ENCODE results near the gene IL1B.
"Not testable (repeated sequence)": the region's sequence is repeated elsewhere in the genome, so short reads cannot be mapped to it uniquely, and the experiment has no call there.

Gene IL1B

DNA sequence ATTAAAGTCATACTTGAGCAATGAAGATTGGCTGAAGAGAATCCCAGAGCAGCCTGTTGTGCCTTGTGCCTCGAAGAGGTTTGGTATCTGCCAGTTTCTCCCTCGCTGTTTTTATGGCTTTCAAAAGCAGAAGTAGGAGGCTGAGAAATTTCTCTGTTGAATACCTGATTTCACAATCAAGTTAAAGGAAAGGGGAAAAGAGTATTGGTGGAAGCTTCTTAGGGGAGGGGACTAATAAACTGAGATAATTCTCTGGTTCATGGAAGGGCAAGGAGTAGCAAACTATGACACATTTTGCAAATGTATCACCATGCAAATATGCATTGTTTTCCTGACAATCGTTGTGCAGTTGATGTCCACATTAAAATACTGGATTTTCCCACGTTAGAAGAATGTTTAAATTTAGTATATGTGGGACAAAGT, at the start of gene IL1B:
TSS of gene IL1B (minus strand) at position 85 of the 423 bp plus-strand sequence. CDS start 550 bp downstream, outside the sequence.
- DNase-seq: no peak

DNA sequence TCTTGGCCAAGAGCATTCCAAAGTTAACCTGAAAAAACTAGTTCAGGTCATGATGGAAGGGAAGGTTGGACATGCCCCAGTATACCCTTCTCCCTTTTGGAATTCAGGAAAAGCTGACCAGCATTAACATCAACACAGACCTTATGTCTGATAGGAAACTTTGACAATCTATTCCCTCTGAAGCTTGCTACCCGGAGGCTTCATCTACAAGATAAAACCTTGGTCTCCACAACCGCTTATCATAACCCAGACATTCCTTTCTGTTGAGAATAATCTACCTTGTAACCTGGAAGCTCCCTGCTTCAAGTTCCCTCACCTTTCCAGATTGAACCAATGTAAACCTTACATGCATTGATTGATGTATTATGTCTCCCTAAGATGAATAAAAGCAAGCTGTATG, 49.7 kb upstream of the IL1B start:
- DNase-seq: no peak

GRCh38 chr2:112885506-112885902, 48.9 kb upstream of the IL1B start:
- DNase-seq: no peak

DNA sequence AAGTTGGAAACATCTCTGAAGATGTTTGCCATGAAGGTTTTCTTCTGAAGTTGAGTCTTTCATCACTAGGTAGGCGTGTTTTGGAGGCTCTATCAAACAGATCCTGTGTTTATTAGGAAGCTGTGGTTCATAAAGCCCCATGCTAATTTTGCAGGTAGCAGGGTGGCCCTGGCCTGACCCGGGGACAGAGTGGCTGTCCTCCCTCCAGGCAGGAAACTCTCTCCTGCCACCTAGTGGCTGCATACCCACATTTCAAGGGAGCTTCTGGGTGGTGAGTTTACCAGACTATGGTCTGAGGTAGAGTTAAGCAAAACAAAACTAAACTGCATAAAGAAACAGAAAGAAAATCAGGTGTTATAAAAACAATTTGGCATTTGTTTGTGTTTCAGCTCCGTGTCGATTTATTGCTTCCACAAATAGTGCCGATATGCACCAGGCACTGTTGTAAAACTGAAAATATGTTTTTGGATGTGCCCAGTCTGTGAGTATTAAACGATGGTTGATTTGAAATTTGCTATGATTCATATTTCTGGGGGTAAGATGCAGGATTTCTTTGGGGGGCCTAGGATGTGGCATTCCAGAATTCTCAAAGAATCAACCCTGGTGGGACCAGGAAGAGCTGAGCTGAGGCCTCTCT, 48.4 kb upstream of the IL1B start:
- peak; percentile 24 for DNase-seq

DNA sequence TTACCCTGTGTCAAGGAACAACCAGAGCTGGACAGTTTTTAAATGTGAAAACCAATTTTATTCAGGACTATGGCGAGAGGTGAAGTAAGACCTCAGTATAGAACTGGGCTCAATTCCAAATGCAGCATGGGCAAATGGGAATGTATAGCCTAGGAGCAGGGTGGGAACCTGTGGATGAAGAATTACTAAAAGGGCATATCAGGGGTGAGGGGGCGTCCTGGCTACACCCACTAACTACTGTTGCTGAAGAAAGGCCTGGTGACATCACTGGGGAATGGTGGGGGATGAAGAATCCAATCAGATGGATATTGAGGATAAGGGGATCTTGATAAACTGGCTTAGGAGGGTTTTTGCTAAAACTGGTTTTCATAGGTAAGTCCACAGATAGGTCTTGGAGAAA, 47.1 kb upstream of the IL1B start:
- no peak for DNase-seq

GRCh38 chr2:112881217-112881985, 44.8 kb upstream of the IL1B start:
- DNase-seq: no peak

GRCh38 chr2:112880696-112881095, 44.1 kb upstream of the IL1B start:
- DNase-seq: no peak

- DNase-seq: no peak
Observed at GRCh38 chr2:112880091-112880531, 43.5 kb upstream of the IL1B start.

- no peak for DNase-seq
Observed at GRCh38 chr2:112879491-112880041, 43.0 kb upstream of the IL1B start.

DNA sequence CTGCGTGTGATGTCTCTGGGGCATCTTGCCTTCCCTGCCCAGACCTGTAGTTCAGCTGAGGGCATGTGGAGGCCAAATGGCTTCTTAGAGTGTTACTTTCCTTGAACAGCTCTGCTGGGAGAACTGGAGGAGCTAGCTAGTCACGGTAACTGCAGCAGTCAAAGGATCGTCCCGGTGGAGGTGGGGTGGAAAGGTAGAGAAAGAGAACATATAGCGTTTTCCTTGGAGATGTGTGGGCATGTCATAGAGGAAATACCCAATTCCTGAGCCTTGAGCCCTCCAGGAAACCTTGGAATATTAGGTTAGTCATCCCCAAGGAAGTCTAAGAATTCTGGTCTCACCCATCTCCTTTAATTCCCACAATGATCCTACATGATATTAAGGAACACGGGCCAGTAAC, 40.8 kb upstream of the IL1B start:
- no peak for DNase-seq

GRCh38 chr2:112876971-112877361, 40.4 kb upstream of the IL1B start:
- no peak for DNase-seq

GRCh38 chr2:112876257-112876970, 39.8 kb upstream of the IL1B start:
- no peak for DNase-seq

DNA sequence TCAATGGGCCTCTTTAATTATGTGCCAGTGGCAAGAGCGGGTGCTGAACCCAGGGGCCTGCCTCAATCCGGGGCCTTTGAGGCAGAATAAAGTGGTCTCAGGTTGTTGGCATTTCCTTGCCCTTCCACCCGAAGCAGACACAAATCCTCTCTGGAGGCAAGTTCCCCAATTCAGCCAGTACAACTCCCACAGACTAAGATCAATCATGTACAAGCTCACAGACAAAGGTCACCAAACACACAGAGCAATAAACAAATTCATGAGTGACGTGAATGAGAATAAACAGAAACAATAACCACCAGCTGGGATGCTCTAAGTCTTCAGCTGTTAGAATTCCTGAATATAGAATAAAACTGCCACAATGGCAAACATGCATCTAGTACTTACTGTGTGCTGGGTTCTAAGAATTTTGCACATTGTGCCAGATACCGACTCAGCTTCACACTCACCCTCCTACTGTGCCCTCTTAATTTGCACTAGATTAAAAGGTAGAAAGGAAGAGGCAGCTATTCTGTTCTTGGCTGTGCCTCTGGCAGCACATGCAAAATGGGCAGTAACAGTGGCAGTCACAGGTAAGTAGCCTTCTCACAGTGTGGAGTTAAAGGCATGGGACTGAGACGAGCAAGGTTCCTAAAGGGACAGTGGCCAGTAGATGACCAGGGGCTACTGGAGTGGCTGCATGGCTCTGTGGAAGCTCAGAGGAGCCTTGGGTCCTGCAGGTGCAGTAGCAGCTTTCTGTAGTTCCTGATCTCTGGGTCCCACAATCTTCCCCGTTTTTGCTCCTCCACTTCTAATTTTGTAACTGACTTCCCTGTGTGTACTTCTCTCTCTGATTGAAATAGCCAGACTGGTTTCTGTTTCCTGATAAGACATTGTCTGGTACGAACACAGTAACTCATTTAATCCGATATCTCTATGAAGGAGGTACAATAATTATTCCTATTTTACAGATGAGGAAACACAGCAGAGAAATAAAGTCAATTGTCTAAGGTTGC, 34.6 kb upstream of the IL1B start:
- no peak for DNase-seq

GRCh38 chr2:112869258-112869842, 32.8 kb upstream of the IL1B start:
- peak; percentile 67 for DNase-seq

DNA sequence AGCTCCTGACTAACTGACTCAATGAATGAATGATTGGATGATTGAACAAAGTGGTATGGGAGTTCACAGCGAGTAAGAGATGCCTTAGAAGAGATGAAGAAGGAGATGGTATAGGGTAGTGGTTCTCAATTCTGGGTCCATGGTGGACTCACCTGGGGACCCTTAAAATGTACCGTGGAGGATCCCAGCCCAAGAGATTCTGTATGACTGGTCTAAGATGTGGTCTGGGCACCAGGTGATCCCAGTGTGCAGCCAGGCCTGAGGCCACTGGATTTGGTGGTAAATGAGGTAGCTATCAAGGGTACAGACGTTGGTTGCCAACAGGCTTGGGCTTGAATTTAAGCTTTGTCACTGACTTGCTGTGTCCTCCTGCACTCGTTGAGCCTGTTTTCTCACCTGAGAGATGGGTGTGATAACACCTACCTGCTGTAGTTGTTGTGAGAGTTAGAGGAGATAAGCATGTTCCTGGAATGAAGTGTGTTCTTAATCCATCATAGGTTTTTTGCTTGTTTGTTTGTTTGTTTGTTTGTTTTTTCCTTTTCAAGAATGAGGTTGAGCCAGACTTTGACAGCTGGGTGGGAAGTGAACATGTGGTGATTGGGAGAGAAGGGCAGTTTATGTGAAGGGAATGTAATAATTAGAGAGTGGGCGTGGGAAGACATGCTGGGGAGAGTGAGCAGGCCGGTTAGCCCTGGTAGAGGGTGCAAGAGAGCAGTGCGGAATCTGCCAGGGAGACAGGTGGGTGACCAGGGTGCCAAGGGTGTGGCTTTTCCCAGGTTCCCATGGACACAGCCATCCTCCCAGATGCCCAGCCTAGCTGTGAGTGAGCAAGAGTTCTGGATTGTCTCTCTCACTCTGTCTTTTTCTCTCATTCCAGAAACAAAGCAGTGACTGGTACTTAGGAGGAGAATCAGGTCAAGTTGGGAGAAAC, 31.4 kb upstream of the IL1B start:
- no peak for DNase-seq

- DNase-seq: no peak
Observed at GRCh38 chr2:112866128-112866835, 29.7 kb upstream of the IL1B start.

DNA sequence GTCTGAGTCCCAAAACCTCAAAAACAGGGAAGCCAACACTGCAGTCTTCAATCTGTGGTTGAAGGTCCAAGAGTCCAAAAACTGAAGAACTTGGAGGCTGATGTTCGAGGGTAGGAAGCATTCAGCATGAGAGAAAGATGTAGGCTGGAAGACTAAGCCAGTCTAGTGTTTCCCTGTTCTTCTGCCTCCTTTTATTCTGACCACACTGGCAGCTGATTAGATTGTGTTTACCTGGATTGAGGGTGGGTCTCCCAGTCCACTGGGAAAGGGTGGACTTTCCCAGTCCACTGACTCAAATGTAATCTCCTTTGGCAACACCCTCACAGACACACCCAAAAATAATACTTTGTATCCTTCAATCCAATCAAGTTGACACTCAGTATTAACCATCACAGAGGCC, 27.5 kb upstream of the IL1B start:
- DNase-seq: no peak

- DNase-seq: not testable (repeated sequence)
Observed at GRCh38 chr2:112859406-112860183, 23.0 kb upstream of the IL1B start.

DNA sequence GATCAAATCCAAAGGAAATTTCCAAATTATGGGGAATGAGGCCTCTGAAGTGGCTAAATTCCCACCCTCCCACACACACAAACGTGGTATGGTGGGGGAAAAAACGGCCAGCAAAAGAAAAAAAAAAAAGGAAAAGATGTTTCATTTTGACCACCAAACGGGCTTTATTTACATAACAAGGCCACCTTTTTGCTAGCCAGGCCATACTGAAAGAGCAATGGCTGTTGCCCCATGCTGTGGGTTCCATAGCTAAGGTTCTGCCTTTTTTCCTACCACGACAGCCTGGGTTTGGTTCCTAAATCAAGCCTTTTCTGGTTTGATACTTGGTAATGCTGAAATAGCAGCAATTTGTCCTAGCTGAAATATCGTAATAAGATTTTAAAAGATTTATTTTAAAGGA, 14.0 kb upstream of the IL1B start:
- no peak for DNase-seq
